ENCODE results near the gene TEX53. TPM values are rescaled to one million over a fixed set of nuclear protein-coding genes. Genes with fewer than 3 reads are reported as not detected.

The TEX53 gene
- total RNA-seq, 2 donors from 2014 or later: not detected

DNA sequence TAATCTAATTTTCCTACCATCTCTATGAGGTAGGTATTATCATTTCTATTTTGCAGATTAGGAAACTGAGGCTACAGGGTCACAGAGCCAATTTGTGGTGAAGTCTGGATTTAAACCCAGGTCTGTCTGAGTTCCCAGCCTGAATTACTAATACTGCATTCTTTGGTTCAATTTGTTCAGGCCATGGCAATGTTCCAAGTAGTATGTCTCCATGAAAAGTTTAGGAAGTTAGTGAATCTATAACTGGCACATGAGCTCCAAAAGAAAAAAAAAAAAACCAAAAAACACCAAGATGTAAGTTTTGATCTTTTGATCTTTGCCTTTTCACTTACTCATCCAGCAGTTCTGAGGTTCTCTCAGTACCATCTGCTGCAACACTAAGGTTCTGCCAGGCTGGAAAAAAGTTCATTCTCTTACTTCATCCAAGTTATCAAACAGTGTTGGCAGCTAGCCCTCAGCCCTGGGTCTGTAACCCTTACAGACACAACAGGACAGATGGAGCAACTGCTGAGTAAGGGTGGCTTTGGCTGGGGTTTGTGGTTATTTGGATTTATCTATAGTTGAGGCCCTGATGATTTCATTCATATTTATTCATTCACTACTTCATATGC is 50.9 kb downstream of the TEX53 start:
- no peak overlapping the region for H3K27ac ChIP-seq
- no peak for TF ChIP-seq CTCF (IDR thresholded peaks at IDR 0.05)
- no peaks in the 10 kb centered on the region for H3K4me1 ChIP-seq (ENCODE audit: control insufficient read depth in 1 of 2, low read depth in 2 of 2)
- DNase-seq (ENCODE audit: low spot score) (no peak), ATAC-seq (ENCODE audit: insufficient number of reproducible peaks, low FRiP score, low read depth) (no peak)
- H3K4me3 ChIP-seq: no peak overlapping the region
- no peaks in the 10 kb centered on the region for H3K27me3 ChIP-seq (replicated peaks; ENCODE audit: insufficient read depth)
- no peaks in the 10 kb centered on the region for H3K9me3 ChIP-seq
- peaks cover 3% of the 10 kb centered on the region for H3K36me3 ChIP-seq

Other genes starting within 250 kb of the TEX53 start
- 1 to 10 TPM; 4.1 to 5.1 TPM for gene WHRN, start 152.3 kb downstream of the TEX53 start, total RNA-seq
- gene ATP6V1G1, start 70.0 kb downstream of the TEX53 start, total RNA-seq: 100 to 1,000 TPM; 109 to 153 TPM
- 10 to 100 TPM in 1 of 2 donors, 1 to 10 TPM in 1; 7.7 to 10.9 TPM for gene TMEM268, start 46.5 kb downstream of the TEX53 start, total RNA-seq
- not detected for gene TEX48, start 24.4 kb upstream of the TEX53 start, total RNA-seq
- under 1 TPM in 1 of 2 donors, not detected in 1; 0.63 TPM for gene TNFSF15, start 148.2 kb upstream of the TEX53 start, total RNA-seq

Data from thoracic aorta (tissue), 2 donors.